Measurements from ENCODE around the gene AKAP9. TPM values are rescaled to one million over a fixed set of nuclear protein-coding genes. Genes with fewer than 3 reads are reported as not detected.
"Not testable (repeated sequence)": the region's sequence is repeated elsewhere in the genome, so short reads cannot be mapped to it uniquely, and the experiment has no call there.

Gene AKAP9
- total RNA-seq, 2 experiments from 2014 or later, result 23.5 to 25.3 TPM

- intact Hi-C loops (cut with micrococcal nuclease); H3K27ac Mint-ChIP-seq; H3K4me1 Mint-ChIP-seq (ENCODE audit: low read depth); DNase-seq; H3K4me3 Mint-ChIP-seq; CTCF ChIA-PET; H3K9me3 Mint-ChIP-seq; H3K27me3 Mint-ChIP-seq; POLR2A ChIA-PET: not testable (repeated sequence)
- H3K36me3 Mint-ChIP-seq, result peaks cover 40% of the 10 kb centered on the region
These were observed 143.3 kb downstream of the AKAP9 start for GRCh38 chr7:92083922-92084321.

- POLR2A ChIA-PET, result no interaction called here
- Mint-ChIP-seq H3K36me3 (peaks cover 41% of the 10 kb centered on the region), H3K27ac (no peak overlapping the region), H3K9me3 (no peaks in the 10 kb centered on the region), H3K4me3 (no peak overlapping the region), H3K27me3 (no peaks in the 10 kb centered on the region), H3K4me1 (ENCODE audit: low read depth) (no peaks in the 10 kb centered on the region)
- CTCF ChIA-PET, result no interaction called here
- DNase-seq, result no peak
- intact Hi-C loops (cut with micrococcal nuclease), result no loop called here
These were observed 147.6 kb downstream of the AKAP9 start for GRCh38 chr7:92088266-92088665.

- Mint-ChIP-seq H3K27me3 (no peaks in the 10 kb centered on the region), H3K27ac (no peak overlapping the region), H3K36me3 (peaks cover 29% of the 10 kb centered on the region), H3K4me3 (no peak overlapping the region), H3K4me1 (ENCODE audit: low read depth) (no peaks in the 10 kb centered on the region), H3K9me3 (no peaks in the 10 kb centered on the region)
- intact Hi-C loops (cut with micrococcal nuclease), result no loop called here
- DNase-seq, result no peak
- ChIA-PET CTCF (no interaction called here), POLR2A (no interaction called here)
These were observed 151.5 kb downstream of the AKAP9 start for GRCh38 chr7:92092210-92092609.

GRCh38 chr7:92095380-92095779 is 154.7 kb downstream of the AKAP9 start:
- H3K36me3 Mint-ChIP-seq, result peaks cover 33% of the 10 kb centered on the region
- H3K4me1 Mint-ChIP-seq (ENCODE audit: low read depth), result no peaks in the 10 kb centered on the region
- no peaks in the 10 kb centered on the region for H3K9me3 Mint-ChIP-seq

GRCh38 chr7:92100534-92100933 is 159.9 kb downstream of the AKAP9 start:
- ChIA-PET POLR2A (no interaction called here), CTCF (interaction anchor here (1.2 kb wide), 1 partner anchor 34 kb away, joined by 3 read pairs; the partner anchor contains the start of gene CYP51A1)
- intact Hi-C loops (cut with micrococcal nuclease), result no loop called here
- no peaks in the 10 kb centered on the region for H3K9me3 Mint-ChIP-seq
- peaks cover 40% of the 10 kb centered on the region for H3K36me3 Mint-ChIP-seq
- no peaks in the 10 kb centered on the region for H3K27me3 Mint-ChIP-seq
- no peak overlapping the region for H3K4me3 Mint-ChIP-seq
- no peaks in the 10 kb centered on the region for H3K4me1 Mint-ChIP-seq (ENCODE audit: low read depth)
- no peak overlapping the region for H3K27ac Mint-ChIP-seq
- no peak for DNase-seq

More at GRCh38 chr7:92095380-92095779, 154.7 kb downstream of the AKAP9 start:
- ChIA-PET POLR2A (no interaction called here), CTCF (no interaction called here)
- Mint-ChIP-seq H3K27ac (no peak overlapping the region), H3K4me3 (no peak overlapping the region), H3K27me3 (no peaks in the 10 kb centered on the region)
- intact Hi-C loops (cut with micrococcal nuclease), result no loop called here
- no peak for DNase-seq

GRCh38 chr7:92102862-92103261 is 162.2 kb downstream of the AKAP9 start:
- DNase-seq; H3K9me3 Mint-ChIP-seq; intact Hi-C loops (cut with micrococcal nuclease); H3K27ac Mint-ChIP-seq; H3K4me3 Mint-ChIP-seq; CTCF ChIA-PET; H3K4me1 Mint-ChIP-seq (ENCODE audit: low read depth); H3K27me3 Mint-ChIP-seq; POLR2A ChIA-PET: not testable (repeated sequence)
- peaks cover 33% of the 10 kb centered on the region for H3K36me3 Mint-ChIP-seq

- Mint-ChIP-seq H3K27ac (no peak overlapping the region), H3K4me3 (no peak overlapping the region), H3K36me3 (peaks cover 21% of the 10 kb centered on the region), H3K9me3 (no peaks in the 10 kb centered on the region), H3K4me1 (ENCODE audit: low read depth) (no peaks in the 10 kb centered on the region), H3K27me3 (no peaks in the 10 kb centered on the region)
- intact Hi-C loops (cut with micrococcal nuclease), result no loop called here
- ChIA-PET CTCF (no interaction called here), POLR2A (no interaction called here)
- no peak for DNase-seq
These were observed 168.2 kb downstream of the AKAP9 start for GRCh38 chr7:92108821-92109220.

- H3K4me3 Mint-ChIP-seq, result no peak overlapping the region
- intact Hi-C loops (cut with micrococcal nuclease), result no loop called here
These were observed 170.2 kb downstream of the AKAP9 start for GRCh38 chr7:92110857-92111256.

GRCh38 chr7:92115821-92116220 is 175.2 kb downstream of the AKAP9 start:
- no peak overlapping the region for H3K27ac Mint-ChIP-seq
- intact Hi-C loops (cut with micrococcal nuclease), result no loop called here
- no peak overlapping the region for H3K4me3 Mint-ChIP-seq
- H3K36me3 Mint-ChIP-seq, result peaks cover 40% of the 10 kb centered on the region
- H3K4me1 Mint-ChIP-seq (ENCODE audit: low read depth), result peaks cover 4% of the 10 kb centered on the region
- no peak for DNase-seq
- ChIA-PET CTCF (no interaction called here), POLR2A (no interaction called here)
- H3K27me3 Mint-ChIP-seq, result no peaks in the 10 kb centered on the region
- H3K9me3 Mint-ChIP-seq, result no peaks in the 10 kb centered on the region

More at GRCh38 chr7:92110857-92111256, 170.2 kb downstream of the AKAP9 start:
- ChIA-PET POLR2A (no interaction called here), CTCF (no interaction called here)
- no peaks in the 10 kb centered on the region for H3K9me3 Mint-ChIP-seq
- H3K27ac Mint-ChIP-seq, result no peak overlapping the region
- no peaks in the 10 kb centered on the region for H3K4me1 Mint-ChIP-seq (ENCODE audit: low read depth)
- peaks cover 24% of the 10 kb centered on the region for H3K36me3 Mint-ChIP-seq
- H3K27me3 Mint-ChIP-seq, result no peaks in the 10 kb centered on the region
- DNase-seq, result no peak

- Mint-ChIP-seq H3K4me1 (ENCODE audit: low read depth) (peaks cover 4% of the 10 kb centered on the region), H3K4me3 (no peak overlapping the region), H3K27ac (no peak overlapping the region), H3K27me3 (no peaks in the 10 kb centered on the region), H3K9me3 (no peaks in the 10 kb centered on the region), H3K36me3 (peaks cover 48% of the 10 kb centered on the region)
- intact Hi-C loops (cut with micrococcal nuclease), result no loop called here
- CTCF ChIA-PET, result no interaction called here
- POLR2A ChIA-PET, result no interaction called here
- DNase-seq, result no peak
These were observed 176.3 kb downstream of the AKAP9 start for GRCh38 chr7:92116949-92117348.

- POLR2A ChIA-PET, result no interaction called here
- no peak for DNase-seq
- Mint-ChIP-seq H3K36me3 (peaks cover 57% of the 10 kb centered on the region), H3K9me3 (no peaks in the 10 kb centered on the region), H3K4me3 (no peak overlapping the region), H3K4me1 (ENCODE audit: low read depth) (peaks cover 7% of the 10 kb centered on the region), H3K27ac (no peak overlapping the region), H3K27me3 (no peaks in the 10 kb centered on the region)
- CTCF ChIA-PET, result no interaction called here
- intact Hi-C loops (cut with micrococcal nuclease), result no loop called here
These were observed 178.6 kb downstream of the AKAP9 start for GRCh38 chr7:92119213-92119759.

GRCh38 chr7:92121681-92122080 is 181.0 kb downstream of the AKAP9 start:
- no peak overlapping the region for H3K4me3 Mint-ChIP-seq
- DNase-seq, result no peak
- H3K4me1 Mint-ChIP-seq (ENCODE audit: low read depth), result peaks cover 7% of the 10 kb centered on the region
- intact Hi-C loops (cut with micrococcal nuclease), result no loop called here
- H3K27me3 Mint-ChIP-seq, result no peaks in the 10 kb centered on the region
- no peaks in the 10 kb centered on the region for H3K9me3 Mint-ChIP-seq
- POLR2A ChIA-PET, result no interaction called here
- H3K27ac Mint-ChIP-seq, result no peak overlapping the region
- CTCF ChIA-PET, result no interaction called here
- H3K36me3 Mint-ChIP-seq, result peaks cover 62% of the 10 kb centered on the region

GRCh38 chr7:92131093-92131492 is 190.4 kb downstream of the AKAP9 start:
- Mint-ChIP-seq H3K27me3 (peaks cover 2% of the 10 kb centered on the region), H3K9me3 (no peaks in the 10 kb centered on the region), H3K4me1 (ENCODE audit: low read depth) (peaks cover 30% of the 10 kb centered on the region), H3K27ac (no peak overlapping the region), H3K36me3 (peaks cover 46% of the 10 kb centered on the region), H3K4me3 (no peak overlapping the region)
- ChIA-PET POLR2A (interaction anchor here (1.2 kb wide), 1 partner anchor 116 kb away, joined by 3 read pairs; no protein-coding TSS in a partner anchor), CTCF (no interaction called here)
- intact Hi-C loops (cut with micrococcal nuclease), result loop anchor here (10.0 kb wide), 1 partner anchor 1046 kb away; no protein-coding TSS in a partner anchor
- no peak for DNase-seq
